Activated naive CD4-positive, alpha-beta T cell treated with Interleukin-2 at 50 U/mL for 16 hours (primary cell): ENCODE measurements around the gene ADAMTSL4.

ENCODE experiments used
- DNase-seq: peaks from one replicate; pipeline ENCODE4 v3.0.0-alpha.2; 2020

Gene ADAMTSL4

GRCh38 chr1:150548632-150549495, at the start of gene ADAMTSL4:
ADAMTSL4 (plus strand) TSS chr1:150549408; CDS start chr1:150552289, 2,881 bp downstream.
- DNase-seq, result peak; percentile 40

DNA sequence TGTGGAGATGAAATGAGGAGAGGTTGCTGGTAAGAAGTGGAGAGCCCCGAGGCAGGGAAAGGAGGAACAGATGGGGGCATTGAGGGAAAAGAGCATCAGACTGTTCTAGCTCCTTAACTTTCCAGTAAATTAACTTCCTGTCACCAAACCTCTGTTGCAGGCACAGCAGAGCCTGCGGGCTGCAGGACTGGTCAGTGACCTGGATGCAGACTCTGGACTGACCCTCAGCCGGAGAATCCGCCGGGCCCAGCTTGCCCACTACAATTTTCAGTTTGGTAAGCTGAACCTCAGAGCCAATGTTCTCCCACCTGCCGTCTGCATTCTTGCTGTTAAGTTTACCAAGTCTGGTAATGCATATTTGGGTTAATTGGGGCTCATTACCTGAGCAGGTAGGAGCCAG, 43.8 kb upstream of the ADAMTSL4 start:
- no peak for DNase-seq

GRCh38 chr1:150507912-150508864, 41.0 kb upstream of the ADAMTSL4 start, which contains the start of gene ECM1:
ECM1 (plus strand) TSS chr1:150508109; CDS start chr1:150508210, 101 bp downstream.
- no peak for DNase-seq

- DNase-seq, result no peak
Measured at GRCh38 chr1:150508982-150509381, 40.2 kb upstream of the ADAMTSL4 start.

DNA sequence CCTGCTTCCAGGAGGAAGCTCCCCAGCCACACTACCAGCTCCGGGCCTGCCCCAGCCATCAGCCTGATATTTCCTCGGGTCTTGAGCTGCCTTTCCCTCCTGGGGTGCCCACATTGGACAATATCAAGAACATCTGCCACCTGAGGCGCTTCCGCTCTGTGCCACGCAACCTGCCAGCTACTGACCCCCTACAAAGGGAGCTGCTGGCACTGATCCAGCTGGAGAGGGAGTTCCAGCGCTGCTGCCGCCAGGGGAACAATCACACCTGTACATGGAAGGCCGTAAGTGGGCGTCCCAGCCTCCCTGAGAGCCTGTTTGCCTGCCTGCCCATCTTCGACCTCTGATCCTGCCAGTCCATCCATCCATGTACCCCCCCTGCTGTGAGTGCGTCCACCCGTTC, 37.7 kb upstream of the ADAMTSL4 start:
- no peak for DNase-seq

DNA sequence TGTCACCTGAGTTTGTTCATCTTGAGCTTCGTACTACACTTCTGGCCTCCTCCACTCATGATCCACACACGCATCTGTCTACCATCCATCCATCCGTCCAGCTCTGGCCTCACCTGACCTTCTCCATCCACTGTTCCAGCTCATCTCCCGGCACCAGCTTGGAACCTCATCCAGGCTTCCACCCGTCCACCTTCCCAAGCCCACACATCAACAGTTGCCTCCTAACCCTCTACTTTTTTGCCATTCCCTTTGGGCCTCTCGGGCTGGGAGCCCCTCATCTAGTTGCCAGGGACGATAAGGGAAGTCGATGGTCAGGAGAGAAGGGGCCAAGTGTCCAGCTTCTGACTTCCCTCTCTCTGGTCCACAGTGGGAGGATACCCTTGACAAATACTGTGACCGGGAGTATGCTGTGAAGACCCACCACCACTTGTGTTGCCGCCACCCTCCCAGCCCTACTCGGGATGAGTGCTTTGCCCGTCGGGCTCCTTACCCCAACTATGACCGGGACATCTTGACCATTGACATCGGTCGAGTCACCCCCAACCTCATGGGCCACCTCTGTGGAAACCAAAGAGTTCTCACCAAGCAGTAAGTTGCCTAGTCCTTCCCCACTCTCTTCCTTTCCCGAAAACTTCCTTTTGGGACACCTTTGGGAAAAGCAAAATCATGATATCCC, 37.1 kb upstream of the ADAMTSL4 start:
- DNase-seq, result no peak

- no peak for DNase-seq
Measured at GRCh38 chr1:150512846-150513245, 36.4 kb upstream of the ADAMTSL4 start.

DNA sequence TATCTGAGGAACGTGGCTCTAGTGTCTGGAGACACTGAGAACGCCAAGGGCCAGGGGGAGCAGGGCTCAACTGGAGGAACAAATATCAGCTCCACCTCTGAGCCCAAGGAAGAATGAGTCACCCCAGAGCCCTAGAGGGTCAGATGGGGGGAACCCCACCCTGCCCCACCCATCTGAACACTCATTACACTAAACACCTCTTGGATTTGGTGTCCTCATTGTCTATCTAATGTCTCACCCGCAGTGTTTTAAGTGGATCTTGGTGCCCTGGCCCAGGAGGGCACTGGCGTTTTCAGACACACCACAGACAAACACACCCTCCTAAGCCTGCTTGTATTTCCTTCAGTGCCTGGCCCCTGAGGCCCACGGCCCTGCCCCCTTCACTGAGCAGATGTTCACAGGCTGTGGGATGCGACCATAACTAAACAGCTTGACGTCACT, 35.8 kb upstream of the ADAMTSL4 start:
- no peak for DNase-seq

DNA sequence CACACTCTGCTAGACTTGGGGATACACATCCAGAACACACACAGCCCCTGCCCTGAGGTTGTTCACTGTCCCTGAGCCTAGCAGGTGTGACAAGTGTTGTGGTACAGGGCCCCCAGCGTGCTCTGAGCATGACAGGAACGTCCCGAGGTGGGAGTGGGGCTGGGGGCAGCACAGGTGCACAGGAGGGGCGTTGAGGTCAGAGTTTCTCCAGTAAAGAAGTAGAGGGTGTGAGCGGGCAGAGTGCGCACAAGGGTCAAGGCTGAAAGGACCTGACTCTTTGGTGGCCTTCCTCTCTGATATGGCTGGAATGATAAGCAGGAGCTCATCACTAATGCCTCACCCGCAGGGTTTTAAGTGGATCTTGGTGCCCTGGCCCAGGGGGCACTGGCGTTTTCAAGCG, 34.9 kb upstream of the ADAMTSL4 start:
- no peak for DNase-seq

GRCh38 chr1:150514913-150515327, 34.3 kb upstream of the ADAMTSL4 start:
- DNase-seq, result no peak

GRCh38 chr1:150515328-150516049, 33.7 kb upstream of the ADAMTSL4 start, which contains the start of gene FALEC:
FALEC (plus strand) TSS chr1:150515752.
- DNase-seq, result peak; percentile 92

GRCh38 chr1:150516050-150516591, 33.1 kb upstream of the ADAMTSL4 start:
- no peak for DNase-seq

DNA sequence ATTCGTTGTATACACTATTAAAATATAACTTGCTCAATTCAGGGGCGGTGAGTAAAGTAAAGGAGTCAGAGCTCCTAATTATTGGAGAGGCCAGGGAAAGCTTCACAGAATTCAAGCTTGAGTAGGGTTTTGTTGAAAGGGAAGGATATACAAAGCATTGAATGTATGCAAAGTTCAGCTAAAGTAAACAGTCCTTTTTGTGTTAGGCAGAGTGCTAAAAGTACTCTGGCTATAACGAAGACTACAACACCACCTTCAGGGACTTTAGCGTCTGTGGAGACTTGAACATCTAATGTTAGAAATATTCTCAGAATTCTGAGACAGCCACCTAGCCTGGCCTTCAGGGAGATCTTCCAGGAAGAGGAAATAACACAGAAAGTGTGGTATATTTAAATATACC, 32.6 kb upstream of the ADAMTSL4 start:
- no peak for DNase-seq

DNA sequence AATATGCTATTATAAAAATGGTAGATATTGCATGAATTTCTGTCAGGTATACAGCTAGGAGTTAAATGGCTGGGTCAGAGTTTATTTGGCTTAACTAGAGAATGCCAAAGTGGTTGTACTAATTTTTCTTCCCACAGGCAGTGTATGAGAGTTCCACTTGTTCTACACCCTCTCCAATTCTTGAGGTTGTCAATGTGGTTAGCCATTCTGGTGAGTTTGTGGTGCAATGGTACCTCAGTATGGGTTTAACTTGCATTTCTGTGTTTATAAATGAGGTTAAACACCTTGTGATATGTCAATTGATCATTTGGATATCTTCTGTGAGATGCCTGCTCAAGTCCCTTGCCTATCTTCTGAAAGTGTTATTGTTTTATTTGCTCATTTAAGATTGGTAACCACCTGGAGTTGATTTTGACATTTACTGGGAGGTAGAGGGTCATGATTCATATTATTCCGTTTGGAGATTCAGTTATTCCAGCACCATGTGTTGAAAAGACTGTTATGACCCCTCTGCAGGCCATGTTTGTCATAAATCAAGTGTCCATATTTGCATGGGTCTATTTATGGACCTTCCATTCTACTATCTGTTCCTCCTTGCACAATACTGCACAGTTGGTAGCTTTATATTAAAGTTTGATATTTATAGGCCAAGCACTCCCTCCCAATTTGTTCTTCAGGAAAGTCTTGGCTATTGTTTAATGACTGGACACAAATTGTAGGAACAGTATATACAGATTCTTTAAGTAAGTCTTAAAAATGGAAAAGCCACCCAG, 27.8 kb upstream of the ADAMTSL4 start:
- no peak for DNase-seq

DNA sequence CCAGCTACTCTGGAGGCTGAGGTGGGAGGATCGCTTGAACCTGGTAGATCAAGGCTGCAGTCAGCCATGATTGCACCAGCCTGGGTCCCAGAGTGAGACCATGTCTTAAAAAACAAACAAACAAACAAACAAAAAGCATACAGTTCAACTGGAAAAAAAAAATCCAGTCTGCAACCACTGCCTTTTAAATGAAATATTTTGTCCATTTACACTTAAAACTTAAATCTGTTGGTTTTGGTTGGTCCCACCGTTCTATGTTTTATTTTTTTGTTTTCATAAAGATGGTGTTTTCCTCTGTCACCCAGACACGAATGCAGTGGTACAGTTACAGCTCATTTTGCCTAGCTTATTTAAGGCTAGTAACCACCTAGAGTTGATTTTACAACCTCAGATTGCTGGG, 23.9 kb upstream of the ADAMTSL4 start:
- no peak for DNase-seq

DNA sequence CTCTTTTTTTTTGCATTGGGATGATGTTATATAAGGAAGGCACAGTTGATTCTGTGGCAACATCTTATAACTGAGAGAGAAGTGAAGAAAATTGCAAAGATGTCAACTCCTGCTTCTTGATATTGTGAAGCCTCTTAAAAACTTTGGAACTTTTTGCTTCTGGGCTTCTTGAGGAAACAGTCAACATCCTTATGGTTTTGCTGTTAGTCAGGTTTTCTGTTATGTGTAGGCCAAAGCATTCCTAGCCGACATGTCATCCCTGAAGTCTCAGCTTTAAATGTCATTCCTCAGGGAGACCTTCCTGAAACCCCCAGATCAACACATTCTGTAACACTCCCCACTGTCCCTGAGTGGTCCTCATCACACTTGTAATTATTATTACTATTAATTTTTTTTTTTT, 21.0 kb upstream of the ADAMTSL4 start:
- DNase-seq, result no peak

GRCh38 chr1:150529017-150529416, 20.2 kb upstream of the ADAMTSL4 start:
- DNase-seq, result no peak

DNA sequence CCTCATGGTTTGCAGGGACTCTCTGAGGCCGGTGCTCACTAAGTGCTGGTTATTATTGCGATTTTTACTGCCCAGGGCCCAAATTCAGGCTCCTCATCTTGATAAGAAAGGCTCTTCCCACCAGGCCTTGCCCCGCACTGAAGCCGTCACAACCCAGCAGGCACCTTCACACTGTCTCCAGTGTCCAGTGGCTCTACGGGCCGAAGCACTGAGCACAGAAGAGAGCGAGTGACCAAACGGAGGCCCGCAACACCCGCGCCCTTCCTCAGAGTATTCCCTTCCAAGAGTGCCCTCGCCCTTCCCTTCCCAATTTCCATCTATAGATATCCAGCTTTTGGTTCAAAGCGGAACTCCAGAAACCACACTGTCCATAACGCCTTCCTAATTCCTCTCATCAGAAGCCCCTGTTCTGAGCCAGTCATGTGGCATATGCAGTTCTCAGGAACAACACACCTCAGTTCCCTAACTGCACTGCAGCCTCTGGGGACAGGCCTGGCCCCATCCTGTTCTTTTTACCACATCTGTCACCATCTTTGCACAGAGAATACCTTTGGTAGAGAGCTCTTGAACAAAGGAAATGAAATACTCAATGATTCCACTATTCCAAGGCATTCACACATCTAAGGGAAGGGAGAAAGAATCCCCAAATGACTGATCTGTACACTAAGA, 18.6 kb upstream of the ADAMTSL4 start:
- DNase-seq, result no peak

DNA sequence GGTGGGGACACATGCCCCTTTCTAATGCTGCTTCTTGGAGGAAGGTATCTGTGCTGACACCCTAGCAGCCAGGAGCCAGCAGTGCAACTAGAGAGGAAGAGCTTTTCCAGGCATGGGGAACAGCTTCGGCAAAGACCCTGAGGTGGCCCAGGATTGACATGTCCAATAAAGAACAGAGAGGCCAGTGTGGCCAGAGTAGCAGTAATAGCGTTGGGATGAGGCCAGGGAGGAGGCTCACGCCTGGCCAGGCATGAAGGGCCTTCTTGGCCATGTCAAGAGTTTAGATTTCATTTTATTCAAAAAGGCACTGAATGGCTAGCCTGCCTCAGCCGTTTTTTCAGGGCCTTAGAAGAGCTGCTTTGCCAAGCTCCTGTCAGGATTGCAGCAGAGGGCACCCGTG, 16.3 kb upstream of the ADAMTSL4 start:
- no peak for DNase-seq

DNA sequence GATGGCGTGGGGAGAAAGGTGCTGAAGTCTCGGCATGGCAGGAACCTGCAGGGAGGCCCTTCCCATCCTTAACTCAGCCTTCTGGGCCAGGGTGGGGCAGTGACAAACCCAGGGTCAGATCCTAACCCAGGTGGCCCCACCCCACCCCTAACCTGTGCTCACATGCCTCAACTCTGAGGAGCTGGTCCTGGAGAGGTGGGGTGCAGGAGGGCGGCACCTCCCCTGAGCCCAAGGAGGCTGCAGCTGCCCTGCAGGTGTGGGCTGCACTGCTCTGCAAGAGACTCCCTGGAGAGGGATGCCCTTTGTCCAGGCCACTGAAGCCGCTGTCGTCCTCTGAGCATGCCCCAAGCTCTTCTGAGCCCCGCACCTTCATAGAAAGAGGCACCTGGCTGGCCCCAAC, 15.2 kb upstream of the ADAMTSL4 start:
- no peak for DNase-seq
